Activated naive CD8-positive, alpha-beta T cell treated with anti-CD3 and anti-CD28 coated beads, Interleukin-2, amount 50 U/mL, for 24 hours (primary cell): ENCODE results near the gene NFE2L2.
"Not testable (repeated sequence)": the region's sequence is repeated elsewhere in the genome, so short reads cannot be mapped to it uniquely, and the experiment has no call there.

ENCODE experiments used
- ATAC-seq: fragments of 150-1000 bp; cut with Tn5 transposase; one replicate; pipeline ENCODE4 v1.10.0; 2021
- DNase-seq: peaks from one replicate; pipeline ENCODE4 v3.0.0; 2021
- H3K27ac Mint-ChIP-seq: one replicate; pipeline ENCODE4 v1.8.0; 2021; ENCODE audit warnings: mild to moderate bottlenecking, mixed read lengths
- H3K27me3 Mint-ChIP-seq: one replicate; pipeline ENCODE4 v1.8.0; 2021; ENCODE audit warnings: mixed read lengths
- H3K36me3 Mint-ChIP-seq: one replicate; pipeline ENCODE4 v1.8.0; 2021; ENCODE audit warnings: low read depth, mixed read lengths
- H3K4me1 Mint-ChIP-seq: one replicate; pipeline ENCODE4 v1.8.0; 2021; ENCODE audit warnings: mixed read lengths
- H3K4me3 Mint-ChIP-seq: one replicate; pipeline ENCODE4 v1.8.0; 2021; ENCODE audit warnings: mild to moderate bottlenecking, moderate library complexity, mixed read lengths
- H3K9me3 Mint-ChIP-seq: one replicate; pipeline ENCODE4 v1.8.0; 2021; ENCODE audit warnings: mixed read lengths

The NFE2L2 gene

DNA sequence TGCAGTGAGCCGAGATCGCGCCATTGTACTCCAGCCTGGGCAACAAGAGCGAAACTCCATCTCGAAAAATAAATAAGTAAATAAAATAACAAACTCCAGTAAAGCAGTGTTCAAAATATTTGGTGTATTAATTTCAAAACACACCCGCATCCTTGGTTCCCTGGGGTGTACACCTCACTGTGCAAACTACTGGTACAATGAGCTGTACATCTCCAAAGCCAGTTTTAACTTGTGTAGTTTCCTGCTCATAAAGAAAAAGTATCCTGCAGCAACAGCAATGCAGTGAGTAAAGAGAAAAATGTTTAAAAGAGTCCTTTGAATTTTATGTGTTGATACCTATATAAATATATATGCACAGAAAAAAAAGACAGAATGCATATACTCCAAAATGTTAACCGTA, 4.4 kb upstream of the NFE2L2 start:
- Mint-ChIP-seq H3K27me3 (no peaks in the 10 kb centered on the region), H3K9me3 (peaks cover 4% of the 10 kb centered on the region), H3K36me3 (no peaks in the 10 kb centered on the region), H3K4me1 (peaks cover 52% of the 10 kb centered on the region), H3K27ac (no peak overlapping the region), H3K4me3 (no peak overlapping the region)
- ATAC-seq (no peak), DNase-seq (no peak)

DNA sequence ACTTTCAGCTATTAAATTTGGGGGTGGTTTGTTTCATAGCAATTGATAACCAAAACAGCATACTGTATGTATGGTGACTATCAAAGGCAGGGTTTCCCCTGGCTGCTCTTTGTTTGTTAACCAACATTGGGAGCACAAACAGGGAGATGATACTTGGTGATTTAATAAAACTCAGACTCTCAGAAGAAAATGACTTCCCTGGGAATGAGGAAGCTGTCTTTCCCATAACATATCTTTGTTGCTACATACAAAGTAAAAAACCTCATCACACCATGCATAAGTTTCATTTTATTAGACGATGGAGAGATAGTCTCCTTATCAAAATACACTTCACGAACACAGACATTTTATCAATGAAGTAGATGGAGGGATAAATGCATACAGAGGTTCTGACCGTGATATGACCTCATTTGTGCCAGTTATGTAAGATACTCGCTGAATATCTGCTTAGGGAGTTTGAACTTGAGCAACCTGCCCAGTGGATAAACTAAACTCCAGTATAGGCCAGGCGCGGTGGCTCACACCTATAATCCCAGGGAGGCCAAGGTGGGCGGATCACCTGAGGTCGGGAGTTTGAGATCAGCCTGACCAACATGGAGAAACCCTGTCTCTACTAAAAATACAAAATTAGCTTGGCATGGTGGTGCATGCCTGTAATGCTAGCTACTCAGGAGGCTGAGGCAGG, 3.8 kb upstream of the NFE2L2 start:
- no peak for ATAC-seq
- no peak for DNase-seq
- Mint-ChIP-seq H3K36me3 (peaks cover under 1% of the 10 kb centered on the region), H3K4me1 (peaks cover 52% of the 10 kb centered on the region), H3K9me3 (peaks cover 4% of the 10 kb centered on the region), H3K27me3 (no peaks in the 10 kb centered on the region), H3K27ac (no peak overlapping the region), H3K4me3 (no peak overlapping the region)

DNA sequence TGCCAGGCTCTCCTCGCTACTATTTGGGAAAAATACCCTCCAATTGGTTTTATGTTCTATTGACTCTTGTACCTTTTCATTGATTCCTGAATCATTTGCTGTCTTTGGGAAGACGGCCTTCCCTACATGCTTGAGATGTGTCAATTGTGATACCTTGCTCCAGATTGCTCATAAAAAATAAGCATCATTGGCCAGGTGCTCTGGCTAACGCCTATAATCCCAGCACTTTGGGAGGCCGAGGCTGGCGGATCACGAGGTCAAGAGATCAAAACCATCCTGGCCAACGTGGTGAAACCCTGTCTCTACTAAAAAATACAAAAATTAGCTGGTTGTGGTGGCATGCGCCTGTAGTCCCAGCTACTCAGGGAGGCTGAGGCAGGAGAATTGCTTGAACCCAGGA, 2.4 kb upstream of the NFE2L2 start:
- H3K4me3 Mint-ChIP-seq, H3K27ac Mint-ChIP-seq, H3K9me3 Mint-ChIP-seq, DNase-seq, H3K27me3 Mint-ChIP-seq, ATAC-seq: not testable (repeated sequence)
- Mint-ChIP-seq H3K36me3 (peaks cover 11% of the 10 kb centered on the region), H3K4me1 (peaks cover 49% of the 10 kb centered on the region)

DNA sequence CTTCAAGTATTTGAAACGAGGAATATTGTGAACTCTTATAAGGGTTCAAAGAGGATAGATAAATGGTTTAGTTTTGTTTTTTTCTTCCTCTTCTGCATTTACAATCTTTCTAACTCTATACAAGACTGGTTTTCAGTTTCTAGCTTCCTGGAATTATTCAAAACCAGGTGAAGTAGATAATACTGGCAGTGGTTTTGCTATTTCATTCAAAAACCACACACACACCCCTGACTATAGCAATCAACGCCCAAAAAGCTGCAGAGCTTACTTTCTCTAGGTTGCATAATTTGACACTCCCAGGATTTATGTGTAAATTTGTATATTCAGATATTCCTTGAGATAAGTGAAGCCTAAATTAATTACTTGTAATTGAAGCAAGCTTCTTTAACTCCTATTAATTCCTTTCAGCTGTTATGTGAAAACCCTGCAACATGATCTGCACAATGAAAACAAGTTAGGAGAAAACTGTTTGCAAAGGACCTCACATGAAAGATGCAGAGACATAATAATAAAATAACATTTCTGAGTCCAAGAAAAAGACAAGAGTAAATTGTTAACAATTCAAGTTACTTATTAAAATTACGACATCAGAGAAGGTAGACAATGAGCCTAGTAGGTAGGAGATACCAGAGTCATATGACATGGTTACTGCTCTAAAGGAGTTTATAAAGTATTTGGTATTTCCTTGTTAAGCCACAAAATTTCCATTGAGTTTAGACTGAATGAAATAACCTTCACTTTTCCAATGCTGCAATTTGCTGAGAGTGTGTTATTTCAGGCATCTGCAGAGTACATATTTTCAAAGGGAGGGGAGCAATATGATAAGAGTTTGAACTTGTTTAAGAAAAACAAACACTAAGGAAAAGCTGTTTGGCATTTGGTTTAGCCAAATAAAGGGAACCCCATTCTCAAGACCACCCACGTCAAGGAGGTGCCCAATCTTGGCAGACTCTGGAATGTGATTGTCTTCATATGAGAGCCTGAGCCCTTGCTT, 1.6 kb upstream of the NFE2L2 start:
- no peak for ATAC-seq
- Mint-ChIP-seq H3K4me3 (peak overlapping the region; percentile 92), H3K36me3 (peaks cover 15% of the 10 kb centered on the region), H3K4me1 (peaks cover 58% of the 10 kb centered on the region), H3K27ac (peak overlapping the region; percentile 96), H3K27me3 (no peaks in the 10 kb centered on the region), H3K9me3 (peaks cover 4% of the 10 kb centered on the region)
- DNase-seq, result no peak

DNA sequence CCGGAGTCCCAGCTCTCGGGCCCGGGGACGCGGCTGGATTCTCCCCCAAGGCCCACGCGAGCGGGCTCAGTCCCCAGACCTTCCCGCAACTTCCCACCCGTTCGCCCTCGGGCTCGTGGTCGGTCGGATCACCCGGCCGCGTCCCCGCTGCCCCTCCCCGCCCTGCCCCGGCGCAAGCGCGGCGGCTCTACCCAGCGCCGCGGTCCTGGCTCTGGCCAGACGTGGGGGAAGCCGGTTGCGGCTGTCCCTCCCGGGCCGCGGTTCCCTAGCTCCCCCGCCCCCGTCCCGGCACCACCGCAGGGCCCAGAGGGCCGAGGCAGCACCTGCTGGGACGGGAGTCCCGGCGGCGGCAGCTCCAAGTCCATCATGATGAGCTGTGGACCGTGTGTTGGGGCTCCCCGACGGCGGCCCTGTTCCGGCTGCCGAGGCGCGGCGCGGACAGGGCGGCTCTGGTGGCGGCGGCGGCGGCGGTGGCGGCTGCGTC, 276 bp downstream of the NFE2L2 start:
- peaks cover 4% of the 10 kb centered on the region for H3K9me3 Mint-ChIP-seq
- H3K27me3 Mint-ChIP-seq, result no peaks in the 10 kb centered on the region
- H3K4me3 Mint-ChIP-seq, result peak overlapping the region; percentile 92
- peaks cover 59% of the 10 kb centered on the region for H3K4me1 Mint-ChIP-seq
- no peak for DNase-seq
- H3K36me3 Mint-ChIP-seq, result peaks cover 26% of the 10 kb centered on the region
- no peak overlapping the region for H3K27ac Mint-ChIP-seq
- ATAC-seq, result no peak

DNA sequence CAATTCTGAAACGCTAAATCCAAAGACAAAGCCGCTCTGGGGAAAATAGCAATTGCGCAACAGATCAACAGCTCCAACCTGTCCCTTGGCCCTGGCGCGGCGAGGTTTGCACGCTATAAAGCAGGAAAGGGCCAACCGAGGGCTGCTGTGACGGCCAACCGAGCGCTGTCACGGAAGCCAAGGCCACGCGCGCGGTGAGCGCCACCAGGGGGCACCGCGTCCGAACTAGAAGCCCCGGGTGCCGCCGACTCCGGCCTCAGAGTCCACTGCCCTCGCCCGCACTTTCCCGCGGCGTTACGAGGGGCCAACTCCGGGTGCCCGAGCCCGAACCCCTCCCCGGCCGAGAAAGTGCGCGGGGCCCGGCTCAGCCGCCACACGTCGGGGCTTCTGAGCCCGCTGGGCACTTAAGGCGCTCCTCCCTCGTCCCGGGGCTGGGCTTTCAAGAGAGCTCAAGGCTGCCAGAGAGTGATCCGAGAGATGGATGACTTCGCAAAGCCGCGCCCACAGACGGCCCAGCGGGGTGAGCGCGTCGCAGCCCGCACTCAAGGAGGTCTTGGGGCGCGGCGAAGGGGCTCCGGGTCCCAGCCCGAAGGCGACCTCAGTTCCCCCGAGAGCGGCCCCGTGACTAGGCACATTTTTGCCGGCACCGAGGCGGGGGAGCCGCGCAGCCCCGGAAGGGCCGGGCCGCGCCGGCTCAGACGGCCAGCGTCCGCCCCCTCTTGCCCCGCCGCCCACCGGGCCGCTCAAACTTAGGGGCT, 897 bp downstream of the NFE2L2 start:
- H3K9me3 Mint-ChIP-seq, result peaks cover 4% of the 10 kb centered on the region
- peak overlapping the region; percentile 92 for H3K4me3 Mint-ChIP-seq
- ATAC-seq (peak; percentile 69), DNase-seq (peak; percentile 95)
- H3K27me3 Mint-ChIP-seq, result no peaks in the 10 kb centered on the region
- peaks cover 62% of the 10 kb centered on the region for H3K4me1 Mint-ChIP-seq
- peak overlapping the region; percentile 94 for H3K27ac Mint-ChIP-seq
- H3K36me3 Mint-ChIP-seq, result peaks cover 31% of the 10 kb centered on the region

DNA sequence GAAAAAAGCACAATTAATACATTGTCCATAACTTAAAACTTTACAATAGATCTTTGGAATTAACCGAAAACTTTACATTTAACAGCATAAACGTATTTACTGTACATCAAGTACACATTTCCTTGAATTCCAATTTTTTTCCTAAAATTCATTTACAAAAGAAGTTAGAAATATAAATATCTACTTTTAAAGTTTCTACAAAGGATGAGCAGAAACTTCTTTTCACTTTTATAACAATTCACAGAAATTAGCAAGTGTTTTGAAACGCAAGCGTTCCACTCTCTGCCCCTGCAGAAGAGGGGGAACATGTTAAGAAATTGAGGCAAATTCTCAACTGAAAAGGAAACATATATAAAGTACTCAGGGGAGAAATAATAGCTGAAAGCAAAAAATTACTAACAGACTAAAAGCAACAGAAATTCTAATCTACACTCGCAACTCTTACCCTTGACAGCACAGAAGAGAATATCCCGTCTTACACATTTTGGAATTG, 1.5 kb downstream of the NFE2L2 start:
- peaks cover 37% of the 10 kb centered on the region for H3K36me3 Mint-ChIP-seq
- peak overlapping the region; percentile 94 for H3K27ac Mint-ChIP-seq
- no peak for ATAC-seq
- H3K4me3 Mint-ChIP-seq, result peak overlapping the region; percentile 92
- no peaks in the 10 kb centered on the region for H3K27me3 Mint-ChIP-seq
- DNase-seq, result no peak
- peaks cover 65% of the 10 kb centered on the region for H3K4me1 Mint-ChIP-seq
- peaks cover 4% of the 10 kb centered on the region for H3K9me3 Mint-ChIP-seq

DNA sequence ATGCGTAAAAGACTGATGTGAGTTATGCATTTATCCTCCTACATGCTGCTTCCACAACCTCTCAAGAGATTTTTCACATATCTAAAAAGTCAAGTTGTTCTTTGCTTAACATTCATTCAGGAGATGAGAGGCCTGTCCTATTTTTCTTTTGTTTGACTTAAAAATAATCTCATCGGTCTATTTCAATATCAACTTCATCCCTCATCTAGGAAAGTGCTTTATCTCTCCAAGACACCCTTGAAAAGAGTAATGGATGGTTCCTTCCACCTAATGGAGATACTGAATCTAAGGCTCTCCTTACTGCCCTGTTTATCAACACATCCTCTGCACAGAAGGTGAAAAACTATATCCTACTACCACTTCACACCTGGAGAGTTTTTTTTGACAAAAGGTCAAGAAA, 2.4 kb downstream of the NFE2L2 start:
- Mint-ChIP-seq H3K9me3 (no peaks in the 10 kb centered on the region), H3K36me3 (peaks cover 45% of the 10 kb centered on the region), H3K27me3 (no peaks in the 10 kb centered on the region), H3K4me3 (peak overlapping the region; percentile 92), H3K27ac (peak overlapping the region; percentile 94), H3K4me1 (peaks cover 68% of the 10 kb centered on the region)
- DNase-seq (no peak), ATAC-seq (no peak)

DNA sequence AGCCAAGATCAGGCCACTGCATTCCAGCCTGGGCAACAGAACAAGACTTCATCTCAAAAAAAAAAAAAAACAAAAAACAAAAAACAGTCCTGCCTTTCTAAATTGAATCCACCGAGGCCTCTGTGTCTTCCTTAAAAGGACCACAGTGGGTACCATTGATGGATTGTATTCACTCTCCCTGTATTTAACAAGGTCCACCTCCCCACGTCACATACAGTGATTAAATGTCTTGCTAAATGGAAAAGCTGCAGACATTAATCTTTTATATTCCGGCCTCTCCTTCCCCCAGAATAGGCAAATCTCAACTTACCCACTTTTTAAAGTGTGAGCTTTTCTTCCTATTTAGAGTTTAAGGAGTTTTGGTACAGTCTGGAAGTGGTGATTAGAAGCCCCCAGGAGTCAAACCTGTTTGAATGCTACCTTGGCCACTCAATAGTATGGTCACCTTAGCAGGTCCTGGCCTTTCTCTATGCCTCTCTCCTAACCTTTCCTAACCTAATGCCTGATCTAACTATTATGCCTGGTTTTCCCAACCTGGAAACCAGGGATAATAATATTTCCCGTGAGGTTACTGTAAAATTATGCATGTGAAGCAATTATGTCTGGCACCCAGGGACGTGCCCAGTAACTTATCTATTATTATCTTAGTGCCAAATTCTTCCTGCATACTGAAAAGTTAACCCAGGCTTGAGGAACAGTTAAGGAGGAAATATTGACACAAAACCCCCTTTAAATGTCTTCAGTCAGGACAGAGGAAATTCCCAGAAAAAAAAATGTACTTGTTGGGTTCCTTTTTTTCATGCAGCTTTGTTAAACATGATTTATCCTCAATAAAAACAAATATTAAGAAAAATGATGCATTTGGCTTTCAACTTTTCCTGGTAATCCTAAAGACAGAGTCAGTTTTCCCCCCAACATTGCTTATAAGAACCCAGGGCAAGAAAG, 3.1 kb downstream of the NFE2L2 start:
- ATAC-seq (no peak), DNase-seq (no peak)
- H3K4me1 Mint-ChIP-seq, result peaks cover 68% of the 10 kb centered on the region
- H3K36me3 Mint-ChIP-seq, result peaks cover 49% of the 10 kb centered on the region
- H3K4me3 Mint-ChIP-seq, result peak overlapping the region; percentile 92
- peak overlapping the region; percentile 94 for H3K27ac Mint-ChIP-seq
- H3K27me3 Mint-ChIP-seq, result no peaks in the 10 kb centered on the region
- no peaks in the 10 kb centered on the region for H3K9me3 Mint-ChIP-seq

DNA sequence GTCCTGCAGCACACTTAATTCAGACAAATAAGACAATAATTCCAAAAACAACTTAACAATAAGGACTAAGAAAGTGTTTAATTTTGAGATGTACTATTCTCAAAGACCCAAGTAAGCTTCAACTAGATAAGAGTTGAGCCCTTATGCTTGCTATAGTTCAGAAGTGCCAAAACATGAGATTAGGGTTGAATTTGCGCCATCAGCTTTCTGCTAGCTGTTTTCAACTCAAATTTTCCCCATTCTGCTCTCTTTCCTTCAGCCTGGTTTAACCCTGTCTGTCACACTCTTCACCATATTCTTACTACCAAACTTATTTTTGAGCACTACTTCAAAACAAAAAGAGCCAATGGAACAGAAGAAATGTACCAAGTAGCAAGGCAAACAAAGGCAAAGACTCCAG, 4.1 kb downstream of the NFE2L2 start:
- no peaks in the 10 kb centered on the region for H3K27me3 Mint-ChIP-seq
- ATAC-seq (no peak), DNase-seq (no peak)
- peak overlapping the region; percentile 61 for H3K27ac Mint-ChIP-seq
- no peak overlapping the region for H3K4me3 Mint-ChIP-seq
- H3K36me3 Mint-ChIP-seq, result peaks cover 51% of the 10 kb centered on the region
- peaks cover 67% of the 10 kb centered on the region for H3K4me1 Mint-ChIP-seq
- no peaks in the 10 kb centered on the region for H3K9me3 Mint-ChIP-seq

DNA sequence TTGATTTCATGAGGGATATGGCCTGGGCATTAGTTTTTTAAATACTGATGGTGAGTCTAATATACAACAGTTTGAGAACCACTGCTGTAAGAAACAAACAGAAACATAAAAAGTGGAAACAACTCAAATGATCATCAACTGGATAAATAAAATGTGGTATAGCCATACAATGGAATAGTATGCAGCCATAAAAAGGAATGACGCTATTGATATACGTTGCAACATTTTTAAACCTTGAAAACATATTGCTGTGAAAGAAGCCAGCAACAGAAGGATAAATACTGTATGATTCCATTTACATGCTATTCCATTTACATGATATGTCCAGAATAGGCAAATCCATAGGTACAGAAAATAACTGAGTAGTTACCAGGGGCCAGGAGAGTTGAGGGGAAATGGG, 6.5 kb downstream of the NFE2L2 start:
- DNase-seq (no peak), ATAC-seq (no peak)
- Mint-ChIP-seq H3K27me3 (no peaks in the 10 kb centered on the region), H3K4me3 (no peak overlapping the region), H3K4me1 (peaks cover 89% of the 10 kb centered on the region), H3K27ac (no peak overlapping the region), H3K36me3 (peaks cover 65% of the 10 kb centered on the region), H3K9me3 (no peaks in the 10 kb centered on the region)

DNA sequence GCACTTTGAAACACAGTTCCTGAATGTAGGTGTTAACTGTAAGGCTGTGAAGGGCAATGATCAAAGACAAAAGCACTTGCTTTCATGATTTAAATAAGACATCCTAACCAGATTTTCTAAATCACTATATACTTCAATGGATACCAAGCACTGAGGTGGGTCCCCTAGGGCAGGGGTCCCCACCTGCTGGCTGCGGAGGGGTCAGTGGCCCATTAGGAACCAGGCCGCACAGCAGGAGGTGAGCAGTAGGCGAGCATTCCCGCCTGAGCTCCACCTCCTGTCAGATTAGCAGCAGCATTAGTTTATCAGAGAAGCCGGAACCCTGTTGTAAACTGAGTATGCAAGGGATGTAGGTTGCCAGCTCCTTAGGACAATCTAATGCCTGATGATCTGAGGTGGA, 7.1 kb downstream of the NFE2L2 start:
- H3K27ac Mint-ChIP-seq, result peak overlapping the region; percentile 46
- H3K9me3 Mint-ChIP-seq, result no peaks in the 10 kb centered on the region
- no peaks in the 10 kb centered on the region for H3K27me3 Mint-ChIP-seq
- DNase-seq (no peak), ATAC-seq (no peak)
- H3K36me3 Mint-ChIP-seq, result peaks cover 67% of the 10 kb centered on the region
- peaks cover 92% of the 10 kb centered on the region for H3K4me1 Mint-ChIP-seq
- H3K4me3 Mint-ChIP-seq, result peak overlapping the region; percentile 1

DNA sequence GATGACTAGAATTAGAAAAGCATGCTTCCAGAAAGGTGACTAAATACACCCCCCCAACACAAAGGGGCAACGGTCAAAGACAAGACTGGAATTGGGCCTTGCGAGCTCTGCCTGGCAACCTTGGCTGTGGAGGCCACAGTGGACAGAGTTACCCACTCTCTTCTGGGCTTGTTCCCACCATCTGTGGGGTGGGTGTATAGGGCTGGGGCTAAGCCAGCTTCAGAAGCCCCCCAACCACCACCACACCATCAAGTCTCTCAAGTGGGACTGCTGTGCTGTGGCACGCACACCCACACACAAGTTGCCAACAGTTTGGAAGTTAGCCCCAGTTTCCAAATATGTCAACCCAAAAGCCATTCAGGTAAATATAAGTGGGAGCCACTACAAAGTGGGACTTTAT, 7.8 kb downstream of the NFE2L2 start:
- peaks cover 69% of the 10 kb centered on the region for H3K36me3 Mint-ChIP-seq
- peak overlapping the region; percentile 46 for H3K27ac Mint-ChIP-seq
- no peak for ATAC-seq
- no peak overlapping the region for H3K4me3 Mint-ChIP-seq
- no peak for DNase-seq
- peaks cover 94% of the 10 kb centered on the region for H3K4me1 Mint-ChIP-seq
- no peaks in the 10 kb centered on the region for H3K9me3 Mint-ChIP-seq
- H3K27me3 Mint-ChIP-seq, result no peaks in the 10 kb centered on the region
